ENCODE results near the gene VSIG2.
A peak's percentile ranks its signal among the peaks of the same experiment; 100 is the strongest.

VSIG2 gene

DNA sequence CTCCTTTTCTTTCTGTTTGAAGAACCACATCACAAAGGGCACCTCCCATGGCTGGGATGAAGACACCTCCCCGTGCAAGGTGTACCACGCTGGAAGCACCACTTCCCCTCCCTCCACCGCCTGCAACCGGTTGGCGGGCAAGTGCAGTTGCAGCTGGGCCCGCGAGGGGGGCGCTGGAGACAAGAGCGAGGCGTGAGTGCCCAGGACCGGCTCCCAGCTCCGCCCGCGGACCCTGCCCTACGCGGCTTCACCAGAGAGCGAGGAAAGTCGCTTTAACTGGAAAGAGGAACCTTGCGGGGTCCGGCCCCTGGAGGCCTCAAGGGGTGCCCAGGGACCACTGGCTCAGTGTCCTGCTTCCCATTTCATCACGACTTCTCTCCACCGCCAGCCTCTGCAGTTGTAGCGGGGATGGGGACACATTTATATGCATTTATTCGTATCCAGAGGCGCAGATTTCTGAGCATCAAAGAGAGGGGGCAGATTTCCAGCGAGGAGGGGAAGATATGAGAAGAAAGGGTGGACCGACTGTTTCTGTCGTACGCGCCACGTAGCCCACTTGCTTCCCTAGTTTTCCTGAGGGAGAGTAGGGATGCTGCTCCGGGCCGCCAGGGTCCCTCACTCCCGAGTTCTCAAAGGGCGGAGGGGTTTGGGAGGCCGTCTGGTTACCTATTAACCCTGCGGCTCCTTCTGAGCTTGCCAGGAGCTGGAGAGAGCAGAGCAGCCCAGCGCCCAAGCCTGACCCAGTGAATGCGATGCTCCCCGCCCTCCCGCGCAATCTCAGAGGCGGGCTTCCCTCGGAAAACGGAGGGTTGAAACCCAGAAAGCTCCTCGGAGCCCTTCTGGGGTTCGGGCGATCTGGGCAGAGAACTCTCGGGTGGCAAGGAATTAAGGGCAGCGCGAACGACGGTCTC is 6.6 kb upstream of the VSIG2 start:
- TF ChIP-seq YY1 (IDR thresholded peaks at IDR 0.05; ENCODE audit: insufficient read depth, insufficient read length) (no peak), ZNF274 (IDR thresholded peaks at IDR 0.05; ENCODE audit: low read depth, low read length) (no peak), SUZ12 (IDR thresholded peaks at IDR 0.05; ENCODE audit: extremely low read depth, insufficient read depth, insufficient read length) (no peak)

DNA sequence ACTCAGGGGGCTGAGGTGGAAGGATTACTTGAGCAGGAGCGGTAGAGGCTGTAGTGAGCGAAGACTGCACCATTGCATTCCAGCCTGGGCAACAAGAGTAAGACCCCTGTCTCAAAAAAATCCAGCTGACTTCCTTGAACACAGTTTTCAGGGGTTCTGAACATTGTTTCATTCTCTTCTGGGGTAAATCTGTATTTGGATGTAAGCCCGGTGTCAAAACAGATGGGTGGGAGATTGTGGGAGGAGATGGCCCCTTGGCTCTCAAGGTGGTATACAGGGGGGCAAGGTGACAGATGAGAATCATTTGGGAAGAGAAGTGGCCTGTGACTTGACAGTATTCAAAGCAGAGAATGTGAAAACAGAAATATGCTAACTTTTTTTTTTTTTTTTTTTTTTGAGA is 5.3 kb upstream of the VSIG2 start:
- no peaks in the 10 kb centered on the region; the same call in 1 of the 2 replicates for H3K9me3 ChIP-seq (ENCODE audit: insufficient read depth, low read length)
- H3K4me3 ChIP-seq (ENCODE audit: insufficient read length, low read depth) = no peak overlapping the region
- TF ChIP-seq ZNF274 (IDR thresholded peaks at IDR 0.05; ENCODE audit: low read depth, low read length) (no peak), YY1 (IDR thresholded peaks at IDR 0.05; ENCODE audit: insufficient read depth, insufficient read length) (no peak), SUZ12 (IDR thresholded peaks at IDR 0.05; ENCODE audit: extremely low read depth, insufficient read depth, insufficient read length) (no peak)
- H3K27me3 ChIP-seq (ENCODE audit: insufficient read depth, insufficient read length) = peaks cover 37% of the 10 kb centered on the region
- no peak overlapping the region for H3K9ac ChIP-seq (ENCODE audit: insufficient read length, low read depth)
- peaks cover 3% of the 10 kb centered on the region for H3K4me1 ChIP-seq (ENCODE audit: insufficient read depth, insufficient read length)
- H3K36me3 ChIP-seq (ENCODE audit: insufficient read depth, insufficient read length, low read length) = no peaks in the 10 kb centered on the region
- DNase-seq (ENCODE audit: low read depth, low spot score) = no peak

More for the DNA sequence above, 6.6 kb upstream of the VSIG2 start:
- Histone ChIP-seq H3K36me3 (ENCODE audit: insufficient read depth, insufficient read length, low read length) (no peaks in the 10 kb centered on the region), H3K9ac (ENCODE audit: insufficient read length, low read depth) (no peak overlapping the region), H3K4me3 (ENCODE audit: insufficient read length, low read depth) (no peak overlapping the region), H3K27me3 (ENCODE audit: insufficient read depth, insufficient read length) (peaks cover 37% of the 10 kb centered on the region), H3K4me1 (ENCODE audit: insufficient read depth, insufficient read length) (peaks cover 3% of the 10 kb centered on the region), H3K9me3 (ENCODE audit: insufficient read depth, low read length) (no peaks in the 10 kb centered on the region; the same call in 1 of the 2 replicates)
- peak; percentile 71 for DNase-seq (ENCODE audit: low read depth, low spot score)

DNA sequence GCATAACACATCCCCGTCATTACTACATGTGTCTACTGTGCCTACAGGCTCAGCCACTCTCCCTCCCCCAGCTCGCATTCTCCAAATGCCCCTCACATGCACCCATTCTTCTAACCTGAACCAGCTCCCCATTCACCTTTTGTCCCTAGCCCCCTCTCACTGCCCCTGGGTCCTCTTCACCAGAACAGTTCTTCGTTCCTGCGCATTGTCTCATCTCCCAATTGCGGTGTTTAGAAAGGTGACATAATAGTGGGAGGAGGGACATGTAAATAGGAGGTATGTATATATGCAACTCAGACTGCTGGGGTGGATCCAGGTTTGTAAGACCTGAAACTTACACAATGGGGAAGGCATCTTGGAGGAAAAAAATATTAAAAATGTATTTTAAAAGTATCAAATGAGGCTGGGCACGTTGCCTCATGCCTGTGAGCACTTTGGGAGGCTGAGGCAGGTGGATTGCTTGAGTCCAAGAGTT is 4.7 kb upstream of the VSIG2 start:
- H3K9me3 ChIP-seq (ENCODE audit: insufficient read depth, low read length) = no peaks in the 10 kb centered on the region; the same call in 1 of the 2 replicates
- no peak overlapping the region for H3K9ac ChIP-seq (ENCODE audit: insufficient read length, low read depth)
- no peak for TF ChIP-seq ZNF274 (IDR thresholded peaks at IDR 0.05; ENCODE audit: low read depth, low read length)
- TF ChIP-seq YY1 (IDR thresholded peaks at IDR 0.05; ENCODE audit: insufficient read depth, insufficient read length) = no peak
- TF ChIP-seq SUZ12 (IDR thresholded peaks at IDR 0.05; ENCODE audit: extremely low read depth, insufficient read depth, insufficient read length) = no peak
- no peak for DNase-seq (ENCODE audit: low read depth, low spot score)
- peaks cover 34% of the 10 kb centered on the region for H3K27me3 ChIP-seq (ENCODE audit: insufficient read depth, insufficient read length)
- H3K36me3 ChIP-seq (ENCODE audit: insufficient read depth, insufficient read length, low read length) = no peaks in the 10 kb centered on the region
- peaks cover 3% of the 10 kb centered on the region for H3K4me1 ChIP-seq (ENCODE audit: insufficient read depth, insufficient read length)
- H3K4me3 ChIP-seq (ENCODE audit: insufficient read length, low read depth) = no peak overlapping the region

DNA sequence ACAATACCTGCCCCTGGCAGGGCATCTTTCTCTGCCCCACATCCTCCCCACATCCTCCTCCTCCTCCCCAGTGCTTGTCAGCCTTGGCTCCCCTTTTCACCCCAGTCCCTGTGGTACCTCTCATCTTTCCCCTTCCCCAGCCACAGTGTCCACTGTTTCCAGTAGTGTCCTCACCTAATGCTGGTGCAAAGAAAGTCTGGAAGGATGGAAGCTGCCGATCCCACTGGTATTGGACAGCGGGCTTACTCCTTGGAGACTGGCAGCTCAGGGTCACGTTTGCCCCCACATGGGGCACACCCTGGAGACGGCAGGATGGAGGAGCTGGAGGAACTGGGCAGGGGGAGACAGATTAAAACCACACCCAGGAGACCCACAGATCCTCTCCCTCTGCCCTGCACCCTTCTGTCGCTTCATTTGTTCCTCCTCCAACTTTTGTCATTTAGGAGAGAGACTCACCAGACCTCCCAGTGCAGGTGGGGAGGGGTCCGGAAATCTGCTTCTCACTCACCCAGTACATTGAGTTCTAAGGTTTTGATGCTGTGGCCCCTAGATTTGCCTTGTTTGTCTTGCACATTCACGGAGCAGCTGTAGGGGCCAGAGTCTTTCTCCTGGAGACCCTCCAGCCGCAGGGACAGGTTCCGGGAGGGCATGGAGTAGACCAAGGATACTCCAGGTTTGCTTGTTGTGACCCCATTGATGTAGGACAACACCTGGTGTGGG is 4.1 kb upstream of the VSIG2 start:
- H3K27me3 ChIP-seq (ENCODE audit: insufficient read depth, insufficient read length) = peaks cover 28% of the 10 kb centered on the region
- no peak overlapping the region for H3K4me3 ChIP-seq (ENCODE audit: insufficient read length, low read depth)
- no peak overlapping the region for H3K9ac ChIP-seq (ENCODE audit: insufficient read length, low read depth)
- no peak for DNase-seq (ENCODE audit: low read depth, low spot score)
- TF ChIP-seq SUZ12 (IDR thresholded peaks at IDR 0.05; ENCODE audit: extremely low read depth, insufficient read depth, insufficient read length) (no peak), YY1 (IDR thresholded peaks at IDR 0.05; ENCODE audit: insufficient read depth, insufficient read length) (no peak), ZNF274 (IDR thresholded peaks at IDR 0.05; ENCODE audit: low read depth, low read length) (no peak)
- H3K9me3 ChIP-seq (ENCODE audit: insufficient read depth, low read length) = no peaks in the 10 kb centered on the region; the same call in 1 of the 2 replicates
- H3K36me3 ChIP-seq (ENCODE audit: insufficient read depth, insufficient read length, low read length) = no peaks in the 10 kb centered on the region
- peaks cover 3% of the 10 kb centered on the region for H3K4me1 ChIP-seq (ENCODE audit: insufficient read depth, insufficient read length)

DNA sequence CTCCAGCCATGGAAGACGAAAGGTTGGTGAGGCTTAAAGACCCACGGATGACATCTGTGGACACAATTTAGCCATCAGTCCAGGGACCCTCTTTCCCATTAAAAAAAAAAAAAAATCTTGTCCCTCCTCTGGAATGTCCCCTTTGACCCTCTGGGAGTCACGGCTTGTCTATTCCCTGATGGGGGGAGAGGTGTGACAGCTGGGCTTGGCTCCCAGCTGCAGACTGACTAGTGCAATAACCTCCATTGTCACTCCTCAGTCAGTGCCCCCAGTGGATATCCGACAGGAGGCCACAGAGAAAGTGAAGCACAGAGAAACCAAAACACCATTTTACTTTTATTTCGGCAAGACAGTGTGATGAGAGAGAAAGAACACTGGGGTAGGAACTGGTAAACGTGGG is 2.7 kb upstream of the VSIG2 start:
- H3K9me3 ChIP-seq (ENCODE audit: insufficient read depth, low read length) = no peaks in the 10 kb centered on the region; the same call in 1 of the 2 replicates
- DNase-seq (ENCODE audit: low read depth, low spot score) = no peak
- peaks cover 3% of the 10 kb centered on the region for H3K4me1 ChIP-seq (ENCODE audit: insufficient read depth, insufficient read length)
- peaks cover 13% of the 10 kb centered on the region for H3K27me3 ChIP-seq (ENCODE audit: insufficient read depth, insufficient read length)
- H3K9ac ChIP-seq (ENCODE audit: insufficient read length, low read depth) = no peak overlapping the region
- TF ChIP-seq YY1 (IDR thresholded peaks at IDR 0.05; ENCODE audit: insufficient read depth, insufficient read length) (no peak), SUZ12 (IDR thresholded peaks at IDR 0.05; ENCODE audit: extremely low read depth, insufficient read depth, insufficient read length) (no peak), ZNF274 (IDR thresholded peaks at IDR 0.05; ENCODE audit: low read depth, low read length) (no peak)
- H3K4me3 ChIP-seq (ENCODE audit: insufficient read length, low read depth) = no peak overlapping the region
- no peaks in the 10 kb centered on the region for H3K36me3 ChIP-seq (ENCODE audit: insufficient read depth, insufficient read length, low read length)

DNA sequence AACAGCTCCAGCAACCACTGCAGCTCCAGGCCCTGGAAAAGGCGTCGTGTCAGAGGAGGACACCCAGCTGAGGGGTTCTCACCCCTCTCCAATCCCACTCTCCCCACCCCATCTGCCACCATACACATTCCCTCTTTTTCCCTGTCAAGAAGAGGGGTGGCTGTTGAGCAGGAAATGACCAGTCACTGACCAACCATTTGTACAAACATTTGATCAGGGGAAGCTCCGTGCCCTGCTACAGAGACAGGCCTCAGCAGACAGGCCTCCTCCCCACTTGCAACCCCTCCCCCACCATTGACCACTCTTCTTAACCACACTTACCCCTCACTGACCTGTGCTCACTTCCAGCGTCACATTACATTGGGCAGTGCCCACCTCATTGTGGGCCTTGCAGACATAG is 2.3 kb upstream of the VSIG2 start:
- DNase-seq (ENCODE audit: low read depth, low spot score) = no peak
- TF ChIP-seq SUZ12 (IDR thresholded peaks at IDR 0.05; ENCODE audit: extremely low read depth, insufficient read depth, insufficient read length) = no peak
- no peak for TF ChIP-seq ZNF274 (IDR thresholded peaks at IDR 0.05; ENCODE audit: low read depth, low read length)
- no peak for TF ChIP-seq YY1 (IDR thresholded peaks at IDR 0.05; ENCODE audit: insufficient read depth, insufficient read length)
- Histone ChIP-seq H3K9ac (ENCODE audit: insufficient read length, low read depth) (no peak overlapping the region), H3K4me1 (ENCODE audit: insufficient read depth, insufficient read length) (no peaks in the 10 kb centered on the region), H3K4me3 (ENCODE audit: insufficient read length, low read depth) (no peak overlapping the region), H3K27me3 (ENCODE audit: insufficient read depth, insufficient read length) (peaks cover 9% of the 10 kb centered on the region), H3K9me3 (ENCODE audit: insufficient read depth, low read length) (no peaks in the 10 kb centered on the region; the same call in 1 of the 2 replicates), H3K36me3 (ENCODE audit: insufficient read depth, insufficient read length, low read length) (no peaks in the 10 kb centered on the region)

DNA sequence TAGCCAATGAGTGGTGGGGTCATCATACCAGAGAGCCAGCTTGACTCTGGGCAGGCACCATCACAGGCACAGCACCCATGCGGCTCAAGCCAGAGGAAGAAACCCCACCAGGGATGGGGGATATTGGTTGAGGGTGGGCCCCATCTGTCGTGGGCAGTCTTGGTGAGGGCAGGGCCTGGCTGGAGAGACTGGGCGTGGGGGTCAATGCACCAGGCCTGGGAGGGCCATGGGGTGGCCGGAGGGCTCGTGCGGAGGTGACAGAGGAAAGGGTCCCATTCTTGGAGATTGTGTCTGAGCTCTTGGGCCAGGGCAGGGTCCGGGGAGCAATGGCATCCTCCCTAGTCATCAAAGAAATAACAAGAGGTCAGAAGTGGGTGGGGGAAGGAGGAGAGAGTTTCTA is 1.6 kb upstream of the VSIG2 start:
- no peak for TF ChIP-seq SUZ12 (IDR thresholded peaks at IDR 0.05; ENCODE audit: extremely low read depth, insufficient read depth, insufficient read length)
- no peak for TF ChIP-seq YY1 (IDR thresholded peaks at IDR 0.05; ENCODE audit: insufficient read depth, insufficient read length)
- TF ChIP-seq ZNF274 (IDR thresholded peaks at IDR 0.05; ENCODE audit: low read depth, low read length) = no peak
- H3K4me3 ChIP-seq (ENCODE audit: insufficient read length, low read depth) = no peak overlapping the region
- no peaks in the 10 kb centered on the region for H3K36me3 ChIP-seq (ENCODE audit: insufficient read depth, insufficient read length, low read length)
- H3K4me1 ChIP-seq (ENCODE audit: insufficient read depth, insufficient read length) = no peaks in the 10 kb centered on the region
- no peaks in the 10 kb centered on the region for H3K9me3 ChIP-seq (ENCODE audit: insufficient read depth, low read length)
- DNase-seq (ENCODE audit: low read depth, low spot score) = no peak
- peaks cover 3% of the 10 kb centered on the region for H3K27me3 ChIP-seq (ENCODE audit: insufficient read depth, insufficient read length)
- no peak overlapping the region for H3K9ac ChIP-seq (ENCODE audit: insufficient read length, low read depth)

All from NT2/D1 (cell line).